ENCODE results near the gene SLC25A39.

DNA sequence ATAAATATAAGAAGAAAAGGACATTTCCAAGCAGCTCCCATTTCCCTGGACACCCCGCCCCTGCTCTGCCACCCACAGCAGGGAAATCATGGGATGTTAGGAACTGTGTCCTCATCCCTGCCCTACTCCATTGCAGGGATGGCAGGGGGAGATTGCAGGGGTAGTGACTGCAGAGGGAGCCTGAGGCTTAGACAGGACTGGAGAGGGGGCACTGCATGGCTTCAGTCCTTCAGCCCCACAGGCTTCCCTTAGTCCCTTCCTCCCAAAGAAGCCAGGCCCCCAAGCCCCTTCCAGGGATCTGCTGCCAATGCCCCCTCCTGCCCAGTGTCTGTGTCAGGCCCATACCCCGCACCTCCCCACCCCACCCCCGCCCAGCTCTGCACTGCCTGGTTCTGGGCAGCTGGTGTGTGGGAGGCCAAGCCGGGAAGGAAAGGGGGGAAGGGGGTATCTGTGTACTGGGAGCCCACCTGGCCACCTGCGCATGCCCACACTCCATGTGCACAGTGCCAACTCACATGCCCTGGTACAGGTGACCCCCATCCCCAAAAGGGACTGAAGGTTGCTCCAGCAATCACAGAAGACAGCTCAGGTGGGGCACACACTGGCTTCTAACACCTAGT lies 13.0 kb downstream of the SLC25A39 start:
- no peak for TF ChIP-seq POLR2A (IDR thresholded peaks at IDR 0.05)
- TF ChIP-seq, protein P1, sequence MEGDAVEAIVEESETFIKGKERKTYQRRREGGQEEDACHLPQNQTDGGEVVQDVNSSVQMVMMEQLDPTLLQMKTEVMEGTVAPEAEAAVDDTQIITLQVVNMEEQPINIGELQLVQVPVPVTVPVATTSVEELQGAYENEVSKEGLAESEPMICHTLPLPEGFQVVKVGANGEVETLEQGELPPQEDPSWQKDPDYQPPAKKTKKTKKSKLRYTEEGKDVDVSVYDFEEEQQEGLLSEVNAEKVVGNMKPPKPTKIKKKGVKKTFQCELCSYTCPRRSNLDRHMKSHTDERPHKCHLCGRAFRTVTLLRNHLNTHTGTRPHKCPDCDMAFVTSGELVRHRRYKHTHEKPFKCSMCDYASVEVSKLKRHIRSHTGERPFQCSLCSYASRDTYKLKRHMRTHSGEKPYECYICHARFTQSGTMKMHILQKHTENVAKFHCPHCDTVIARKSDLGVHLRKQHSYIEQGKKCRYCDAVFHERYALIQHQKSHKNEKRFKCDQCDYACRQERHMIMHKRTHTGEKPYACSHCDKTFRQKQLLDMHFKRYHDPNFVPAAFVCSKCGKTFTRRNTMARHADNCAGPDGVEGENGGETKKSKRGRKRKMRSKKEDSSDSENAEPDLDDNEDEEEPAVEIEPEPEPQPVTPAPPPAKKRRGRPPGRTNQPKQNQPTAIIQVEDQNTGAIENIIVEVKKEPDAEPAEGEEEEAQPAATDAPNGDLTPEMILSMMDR (IDR thresholded peaks at IDR 0.05), result no peak
- no peak for TF ChIP-seq POLR2AphosphoS5 (IDR thresholded peaks at IDR 0.05)
